ENCODE measurements around the gene USP6NL. TPM values are rescaled to one million over a fixed set of nuclear protein-coding genes. Genes with fewer than 3 reads are reported as not detected.
"Not testable (repeated sequence)": the region's sequence is repeated elsewhere in the genome, so short reads cannot be mapped to it uniquely, and the experiment has no call there.

The USP6NL gene
- total and polyA plus RNA-seq, 9 of the 15 experiments (the other 6 are each of a cell fraction or from before 2014, with no cell fraction given): 3.2 to 26.6 (median 19.8) TPM

- intact Hi-C loops (cut with micrococcal nuclease); H3K9me3 ChIP-seq (replicated peaks; ENCODE audit: control insufficient read depth, insufficient read depth, low read depth, low read length); H3K79me2 ChIP-seq (ENCODE audit: control insufficient read depth, insufficient read depth, low read length); H4K20me1 ChIP-seq (replicated peaks; ENCODE audit: control insufficient read depth, insufficient read depth, low read length); H2AFZ ChIP-seq (ENCODE audit: low read depth, low read length); FAIRE-seq; H3K9ac ChIP-seq (ENCODE audit: insufficient read depth in 1 of 2, low read depth in 2 of 2, low read length in 2 of 2); BruUV-seq (replicated peaks); H3K4me2 ChIP-seq (ENCODE audit: insufficient read depth, low read length); H3K4me3 ChIP-seq; H3K27me3 ChIP-seq (ENCODE audit: control insufficient read depth in 2 of 2, insufficient read depth in 2 of 2, low read length in 2 of 2); DNase-seq (ENCODE audit: extremely low read depth in 1 of 4, low spot score in 3 of 4); in situ Hi-C loops (cut with MboI); ATAC-seq; H3K27ac ChIP-seq (ENCODE audit: extremely low read depth, low read depth, low read length); H3K9me1 ChIP-seq (ENCODE audit: control insufficient read depth, insufficient read depth, low read length): not testable (repeated sequence)
- TF ChIP-seq CC2D1A (IDR thresholded peaks at IDR 0.05) (0 out of 2 replicates have a peak, but pooled peaks have one; percentile 40), NFIC (IDR thresholded peaks at IDR 0.05) (0 out of 2 replicates have a peak, but pooled peaks have one; percentile 9), ZBTB33 (CRISPR knock-in tag; IDR thresholded peaks at IDR 0.05) (peak; percentile 99), CTCF (IDR thresholded peaks at IDR 0.05 in 2 of 3, conservative IDR thresholded peaks at IDR 0.05 in 1 of 3; ENCODE audit: insufficient read depth in 2 of 3, low read depth in 1 of 3, low read length in 3 of 3) (peak in 1 of 3 experiments; percentile 6; a peak in 1 of 6 replicates)
- ChIA-PET POLR2A (interaction anchor here (0.6 to 1.2 kb wide), 2 partner anchors 21 to 222 kb away, joined by 3 read pairs; no protein-coding TSS in a partner anchor), CTCF (ENCODE audit: low intra/inter-chr PET ratio) (interaction anchor here (0.6 kb wide), 1 partner anchor 20 kb away, joined by 4 read pairs; no protein-coding TSS in a partner anchor)
- 91% methylated on average over 11 of the region's 13 CpGs for whole genome bisulfite sequencing (ENCODE audit: insufficient coverage, low coverage, missing lambda C conversion rate)
- Histone ChIP-seq H3K36me3 (ENCODE audit: control insufficient read depth, insufficient read depth, low read length) (peaks cover 66% of the 10 kb centered on the region), H3K4me1 (replicated peaks in 1 of 2; ENCODE audit: control insufficient read depth in 2 of 2, insufficient read depth in 2 of 2, low read length in 2 of 2) (peaks cover 11 to 18% of the 10 kb centered on the region in 2 experiments; a peak in 3 of 5 replicates)
Measured at GRCh38 chr10:11494923-11495322, 116.5 kb downstream of the USP6NL start.
